HepG2 (cell line): ENCODE results near the gene GPR6. TPM values are rescaled to one million over a fixed set of nuclear protein-coding genes. Genes with fewer than 3 reads are reported as not detected.

ENCODE experiments used
- ATAC-seq: fragments of 200-7000 bp; cut with Tn5 transposase; 3 replicates; pipeline ENCODE4 v1.9.1; 2020; ENCODE audit warnings: mild to moderate bottlenecking, moderate library complexity
- BruUV-seq: library from RNA; stranded (reverse); fragments of 400-500 nt; replicated peaks from 2 replicates; lab custom pipeline; 2021; lab: Mats Ljungman, UMichigan
- CTCF ChIA-PET: fragments of 300-600 bp; formaldehyde crosslinking; extraction: SDS; loops from one replicate; lab custom pipeline; 2021; ENCODE audit warnings: low total read pairs, inconsistent platforms, low intra/inter-chr PET ratio; lab: Yijun Ruan, JAX
- POLR2A ChIA-PET: fragments of 350-600 bp; sonication (Branson Sonifier 250); formaldehyde crosslinking; loops from one replicate; lab custom pipeline; 2020; ENCODE audit warnings: antibody characterized with exemption, inconsistent platforms; lab: Yijun Ruan, JAX
- DNase-seq: peaks from one replicate; pipeline ENCODE4 v3.0.0-alpha.2; 2015; ENCODE audit warnings: low spot score
- FAIRE-seq: peaks from 3 replicates; lab custom pipeline; 2011; peaks lifted over from hg19 to GRCh38; lab: Jason Lieb, UNC
- H2AFZ ChIP-seq: one replicate; pipeline ENCODE4 v1.6.1; 2011; ENCODE audit warnings: low read length, inconsistent platforms
- H3K27ac ChIP-seq: fragments of 300-600 bp; 3 replicates; pipeline ENCODE4 v1.8.0; 2011; ENCODE audit warnings: mixed run types, mild to moderate bottlenecking, mixed read lengths, low read length, inconsistent platforms; ENCODE audit not compliant: insufficient read depth; ENCODE audit errors: extremely low read length
- H3K27me3 ChIP-seq, 2 experiments: fragments of 200-600 bp in 1 of 2; 2 replicates in 1 of 2; 3 replicates in 1 of 2; pipeline versions ENCODE4 v1.6.0 to v1.8.0; 2011; ENCODE audit warnings: low read length in 2 of 2, mild to moderate bottlenecking in 2 of 2, moderate library complexity in 2 of 2, inconsistent platforms in 1 of 2; ENCODE audit not compliant: insufficient read depth in 2 of 2, control insufficient read depth in 1 of 2
- H3K36me3 ChIP-seq, 2 experiments: fragments of 200-600 bp in 1 of 2; replicated peaks in 1 of 2; 2 replicates in 1 of 2; 3 replicates in 1 of 2; pipeline versions ENCODE4 v1.5.1 to v1.8.0; 2011; ENCODE audit warnings: low read length in 2 of 2, inconsistent platforms in 1 of 2; ENCODE audit not compliant: insufficient read depth in 2 of 2, control insufficient read depth in 1 of 2
- H3K4me1 ChIP-seq: 2 replicates; pipeline ENCODE4 v1.5.1; 2012; ENCODE audit warnings: low read length, inconsistent platforms; ENCODE audit not compliant: insufficient read depth
- H3K4me2 ChIP-seq: 2 replicates; pipeline ENCODE4 v1.6.0; 2011; ENCODE audit warnings: low read depth, low read length, inconsistent platforms
- H3K4me3 ChIP-seq, 3 experiments: fragments of 200-600 bp in 1 of 3; sonication (generic), shearing (Covaris generic) in 1 of 3; replicated peaks in 1 of 3; 2 replicates each; pipeline ENCODE4 v1.5.1; 2011 to 2016; ENCODE audit warnings: low read length in 3 of 3, inconsistent platforms in 2 of 3, low read depth in 2 of 3, mild to moderate bottlenecking in 2 of 3, control low read depth in 1 of 3, mixed read lengths in 1 of 3; ENCODE audit not compliant: insufficient read depth in 1 of 3
- H3K79me2 ChIP-seq: one replicate; pipeline ENCODE4 v1.6.1; 2011; ENCODE audit warnings: low read length, inconsistent platforms; ENCODE audit not compliant: insufficient read depth
- H3K9ac ChIP-seq: 2 replicates; pipeline ENCODE4 v1.6.0; 2011; ENCODE audit warnings: mild to moderate bottlenecking, low read depth, low read length, inconsistent platforms; ENCODE audit not compliant: insufficient read depth
- H3K9me3 ChIP-seq: 2 replicates; pipeline ENCODE4 v1.5.1; 2012; ENCODE audit warnings: mild to moderate bottlenecking, low read length
- H4K20me1 ChIP-seq: 2 replicates; pipeline ENCODE4 v1.6.0; 2011; ENCODE audit warnings: inconsistent platforms, mild to moderate bottlenecking, low read length, moderate library complexity; ENCODE audit not compliant: insufficient read depth
- ELF3 ChIP-seq: IDR thresholded peaks from 2 replicates; pipeline ENCODE4 v1.6.1; 2016; ENCODE audit warnings: missing genetic modification reagents, missing compliant biosample characterization
- GFI1 ChIP-seq: sonication (generic); formaldehyde crosslinking; IDR thresholded peaks from 2 replicates; pipeline ENCODE4 v1.5.0; 2020; ENCODE audit warnings: missing genetic modification reagents, mild to moderate bottlenecking, borderline replicate concordance
- IRX3 ChIP-seq: sonication (generic); formaldehyde crosslinking; IDR thresholded peaks from 2 replicates; pipeline ENCODE4 v1.8.1; 2023; ENCODE audit warnings: mild to moderate bottlenecking, low read depth, missing genetic modification reagents, borderline replicate concordance
- NCOR1 ChIP-seq: fragments of 200-600 bp; sonication (generic); IDR thresholded peaks from 2 replicates; pipeline ENCODE4 v1.7.0; 2017; ENCODE audit warnings: antibody characterized with exemption, low read length, borderline replicate concordance
- NKX3-1 ChIP-seq: sonication (generic); formaldehyde crosslinking; IDR thresholded peaks from 2 replicates; pipeline ENCODE4 v1.5.0; 2020; ENCODE audit warnings: missing genetic modification reagents
- NONO ChIP-seq, 2 experiments: fragments of 450-650 bp in 1 of 2; sonication (generic) in 1 of 2; formaldehyde crosslinking in 1 of 2; IDR thresholded peaks in 1 of 2; conservative IDR thresholded peaks in 1 of 2; 2 replicates each; pipeline versions ENCODE4 v1.6.1 to v1.8.0; 2017 to 2022; ENCODE audit warnings: mild to moderate bottlenecking in 1 of 2, missing genetic modification reagents in 1 of 2, moderate library complexity in 1 of 2
- SP1 ChIP-seq, 2 experiments: fragments of 450-650 bp in 1 of 2; sonication (generic) in 1 of 2; formaldehyde crosslinking in 1 of 2; IDR thresholded peaks; 2 replicates each; pipeline versions ENCODE4 v1.4.0 to v1.6.1; 2016 to 2020; ENCODE audit warnings: missing genetic modification reagents in 1 of 2
- STAG1 ChIP-seq: sonication (generic); formaldehyde crosslinking; IDR thresholded peaks from 2 replicates; pipeline ENCODE4 v1.4.0; 2020; ENCODE audit warnings: missing genetic modification reagents
- ZNF12 ChIP-seq: sonication (generic); formaldehyde crosslinking; IDR thresholded peaks from 2 replicates; pipeline ENCODE4 v1.5.0; 2020; ENCODE audit warnings: missing genetic modification reagents
- ZNF792 ChIP-seq: IDR thresholded peaks from 2 replicates; pipeline ENCODE4 v1.6.1; 2016
- ZSCAN25 ChIP-seq: sonication (generic); formaldehyde crosslinking; IDR thresholded peaks from 2 replicates; pipeline ENCODE4 v1.8.0; 2022; ENCODE audit warnings: mild to moderate bottlenecking, missing genetic modification reagents
- WGBS: methylation state at CpG from one replicate; pipeline ENCODE4 v1.1.6; 2017; ENCODE audit warnings: low lambda C conversion rate; 5-methylcytosine and 5-hydroxymethylcytosine counted together
- in situ Hi-C: cut with HindIII; loops from 2 replicates; pipeline ENCODE4 v1.10.0; 2017; ENCODE audit warnings: low pct_unique_long_range_greater_than_20kb; ENCODE audit not compliant: extremely low pct_ligation_motif_present
- intact Hi-C: fragments of 100-400 bp; cut with micrococcal nuclease; formaldehyde crosslinking; loops from one replicate; pipeline ENCODE4 v1.10.0; 2022; ENCODE audit not compliant: unreplicated experiment
- polyA plus RNA-seq, 8 experiments: library from polyadenylated mRNA; depleted of rRNA in 3 of 8; stranded (reverse) in 7 of 8; unstranded in 1 of 8; fragments of >200 nt; fragmentation: Illumina TruSeq in 4 of 8; extraction: Trizol in 4 of 8; gene quantifications; 2 replicates each; pipeline versions ENCODE4 v1.2.1 to v1.2.3, GENCODE V29; 2011 to 2016; ENCODE audit warnings: low read depth in 4 of 8, missing spikeins in 1 of 8, mixed read lengths in 1 of 8; ENCODE audit not compliant: insufficient read depth in 1 of 8
- total RNA-seq, 5 experiments: library from RNA; depleted of rRNA; stranded (reverse); fragments of >200 nt; fragmentation: Illumina TruSeq; extraction: Trizol; gene quantifications; 2 replicates each; pipeline ENCODE4 v1.2.3, GENCODE V29; 2016; ENCODE audit warnings: low read depth in 1 of 5
- TF ChIP-seq, protein P1 (sequence below): IDR thresholded peaks from 2 replicates; pipeline ENCODE4 v1.6.1; 2016; ENCODE audit warnings: low read depth, borderline replicate concordance

The GPR6 gene
- total and polyA plus RNA-seq, 2 of the 13 experiments (the other 11 are each of a cell fraction or from before 2014, with no cell fraction given): not detected

DNA sequence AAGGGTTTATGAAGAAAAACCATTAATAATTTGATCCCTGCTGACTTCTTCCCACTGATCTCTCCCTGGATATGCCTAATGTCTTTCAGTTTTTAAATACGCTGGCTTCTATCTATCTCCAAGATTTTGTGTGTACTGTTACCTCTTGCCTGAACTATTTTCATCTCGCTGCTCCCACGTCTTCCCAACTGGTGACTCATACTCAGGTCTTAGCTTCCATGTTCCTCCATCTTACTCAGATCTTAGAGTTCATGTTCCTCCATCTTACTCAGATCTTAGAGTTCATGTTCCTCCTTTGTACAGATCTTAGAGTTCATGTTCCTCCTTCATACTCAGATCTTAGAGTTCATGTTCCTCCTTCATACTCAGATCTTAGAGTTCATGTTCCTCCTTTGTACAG lies 21.6 kb downstream of the GPR6 start:
- Histone ChIP-seq H3K9me3 (no peaks in the 10 kb centered on the region), H3K4me2 (no peak overlapping the region), H2AFZ (no peak overlapping the region), H3K36me3 (no peaks in the 10 kb centered on the region), H3K4me3 (no peak overlapping the region), H3K27ac (no peak overlapping the region), H3K27me3 (no peaks in the 10 kb centered on the region), H4K20me1 (no peaks in the 10 kb centered on the region), H3K79me2 (no peaks in the 10 kb centered on the region), H3K4me1 (no peaks in the 10 kb centered on the region), H3K9ac (no peak overlapping the region)
- intact Hi-C loops: no loop called here
- in situ Hi-C loops: no loop called here
- DNase-seq: no peak
- BruUV-seq: no TSS peak
- FAIRE-seq: no peak
- 0% methylated on average over 3 of the region's 3 CpGs for WGBS
- TF ChIP-seq IRX3 (CRISPR knock-in tag) (no peak), NONO (IDR thresholded peaks at IDR 0.05) (no peak), NONO (CRISPR knock-in tag; conservative IDR thresholded peaks at IDR 0.05) (no peak), ZNF792 (CRISPR knock-in tag) (no peak), NCOR1 (no peak), SP1 (IDR thresholded peaks at IDR 0.05) (no peak), SP1 (CRISPR knock-in tag; IDR thresholded peaks at IDR 0.05) (no peak), ELF3 (CRISPR knock-in tag) (no peak), GFI1 (CRISPR knock-in tag) (no peak), ZSCAN25 (CRISPR knock-in tag) (no peak), ZNF12 (CRISPR knock-in tag) (no peak), NKX3-1 (CRISPR knock-in tag) (no peak), STAG1 (no peak)
- TF ChIP-seq, protein P1, sequence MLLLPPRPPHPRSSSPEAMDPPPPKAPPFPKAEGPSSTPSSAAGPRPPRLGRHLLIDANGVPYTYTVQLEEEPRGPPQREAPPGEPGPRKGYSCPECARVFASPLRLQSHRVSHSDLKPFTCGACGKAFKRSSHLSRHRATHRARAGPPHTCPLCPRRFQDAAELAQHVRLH (CRISPR knock-in tag): no peak
- ATAC-seq: no peak
- POLR2A ChIA-PET: no interaction called here
- CTCF ChIA-PET: no interaction called here
